GM12891 (cell line): ENCODE results near the gene HSD3B7.

Source experiments
- POLR2A ChIP-seq: IDR thresholded peaks from 2 replicates; pipeline ENCODE4 v1.6.1; 2011; ENCODE audit warnings: low read depth, low read length, control low read depth
- TAF1 ChIP-seq: IDR thresholded peaks from 2 replicates; pipeline ENCODE4 v1.6.1; 2011; ENCODE audit warnings: low read depth, low read length, control low read depth

DNA sequence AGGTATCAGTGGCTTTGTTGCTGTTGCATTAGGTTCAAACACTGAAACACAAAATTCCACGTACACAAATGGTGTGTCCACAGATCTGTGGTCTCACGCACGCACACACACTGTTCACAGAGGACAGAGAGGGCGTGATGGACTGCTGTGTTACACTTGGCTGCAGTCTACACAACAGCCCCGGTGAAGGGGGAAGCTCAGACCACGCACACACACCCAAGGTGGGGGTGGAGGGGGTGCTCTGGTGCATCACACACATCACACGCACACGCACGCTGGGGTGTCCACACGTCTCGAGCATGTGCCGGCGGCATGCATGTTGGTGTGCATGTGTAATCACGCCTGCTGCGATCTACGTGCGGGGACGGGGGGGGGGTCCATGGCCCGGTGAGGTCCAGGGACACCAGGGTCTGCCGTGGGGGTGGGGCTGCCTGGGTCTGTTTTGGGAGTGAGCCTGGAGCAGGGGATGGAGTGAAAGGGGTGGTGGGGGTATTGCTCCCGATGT lies 7.3 kb downstream of the HSD3B7 start:
- no peak for TF ChIP-seq POLR2A
- TF ChIP-seq TAF1 = no peak
